ENCODE measurements around the gene DHX57. TPM values are rescaled to one million over a fixed set of nuclear protein-coding genes. Genes with fewer than 3 reads are reported as not detected.

The DHX57 gene
- total RNA-seq, 1 experiment from 2014 or later: 20.8 TPM

GRCh38 chr2:38791744-38792143 is 84.0 kb downstream of the DHX57 start:
- Histone ChIP-seq H3K9me3 (ENCODE audit: insufficient read depth, low read depth) (no peaks in the 10 kb centered on the region), H3K27me3 (ENCODE audit: insufficient read depth, low read depth) (no peaks in the 10 kb centered on the region), H3K4me3 (no peak overlapping the region), H3K4me1 (replicated peaks; ENCODE audit: insufficient read depth) (no peaks in the 10 kb centered on the region), H3K27ac (no peak overlapping the region), H4K20me1 (ENCODE audit: insufficient read depth) (no peaks in the 10 kb centered on the region), H3K36me3 (ENCODE audit: low read depth) (no peaks in the 10 kb centered on the region), H3F3A (ENCODE audit: insufficient read depth, low read depth) (no peaks in the 10 kb centered on the region), H3K4me2 (no peak overlapping the region), H3K79me2 (ENCODE audit: low read depth) (no peaks in the 10 kb centered on the region), H3K9me2 (ENCODE audit: insufficient read depth) (no peaks in the 10 kb centered on the region), H2AFZ (no peak overlapping the region)
- no peak for TF ChIP-seq CTCF (conservative IDR thresholded peaks at IDR 0.05)
- intact Hi-C loops (cut with micrococcal nuclease; ENCODE audit: unreplicated experiment): no loop called here
- ChIA-PET CTCF (no interaction called here), POLR2A (ENCODE audit: unreplicated experiment) (no interaction called here)
- BruUV-seq (replicated peaks): no TSS peak
- DNase-seq: no peak

- TF ChIP-seq EZH2 (IDR thresholded peaks at IDR 0.05; ENCODE audit: low read depth) (no peak), CTCF (conservative IDR thresholded peaks at IDR 0.05) (no peak)
- intact Hi-C loops (cut with micrococcal nuclease; ENCODE audit: unreplicated experiment): no loop called here
- peaks cover under 1% of the 10 kb centered on the region for H3F3A ChIP-seq (ENCODE audit: insufficient read depth, low read depth)
- no peak overlapping the region for H3K4me3 ChIP-seq
- no peaks in the 10 kb centered on the region for H3K36me3 ChIP-seq (ENCODE audit: low read depth)
- DNase-seq: no peak
- no peaks in the 10 kb centered on the region for H3K4me1 ChIP-seq (replicated peaks; ENCODE audit: insufficient read depth)
- ChIA-PET POLR2A (ENCODE audit: unreplicated experiment) (no interaction called here), CTCF (no interaction called here)
- no peaks in the 10 kb centered on the region for H3K79me2 ChIP-seq (ENCODE audit: low read depth)
- no peak overlapping the region for H2AFZ ChIP-seq
- H3K9me3 ChIP-seq (ENCODE audit: insufficient read depth, low read depth): no peaks in the 10 kb centered on the region
- H3K27ac ChIP-seq: no peak overlapping the region
- H3K9me2 ChIP-seq (ENCODE audit: insufficient read depth): no peaks in the 10 kb centered on the region
- BruUV-seq (replicated peaks): no TSS peak
- H3K4me2 ChIP-seq: no peak overlapping the region
- no peaks in the 10 kb centered on the region for H3K27me3 ChIP-seq (ENCODE audit: insufficient read depth, low read depth)
- H4K20me1 ChIP-seq (ENCODE audit: insufficient read depth): no peaks in the 10 kb centered on the region
These were observed 86.0 kb downstream of the DHX57 start for GRCh38 chr2:38789691-38790090.

- ChIA-PET CTCF (interaction anchor here (0.6 kb wide), 1 partner anchor 187 kb away, joined by 3 read pairs; no protein-coding TSS in a partner anchor), POLR2A (ENCODE audit: unreplicated experiment) (interaction anchor here (0.6 kb wide), 1 partner anchor 422 kb away, joined by 5 read pairs; no protein-coding TSS in a partner anchor)
- intact Hi-C loops (cut with micrococcal nuclease; ENCODE audit: unreplicated experiment): no loop called here
- no peaks in the 10 kb centered on the region for H3K27me3 ChIP-seq (ENCODE audit: insufficient read depth, low read depth)
- H4K20me1 ChIP-seq (ENCODE audit: insufficient read depth): no peaks in the 10 kb centered on the region
- no peak overlapping the region for H3K4me2 ChIP-seq
- peaks cover 14% of the 10 kb centered on the region for H3F3A ChIP-seq (ENCODE audit: insufficient read depth, low read depth)
- H3K79me2 ChIP-seq (ENCODE audit: low read depth): no peaks in the 10 kb centered on the region
- no peaks in the 10 kb centered on the region for H3K9me2 ChIP-seq (ENCODE audit: insufficient read depth)
- no peaks in the 10 kb centered on the region for H3K9me3 ChIP-seq (ENCODE audit: insufficient read depth, low read depth)
- TF ChIP-seq CTCF (conservative IDR thresholded peaks at IDR 0.05) (no peak), EZH2 (IDR thresholded peaks at IDR 0.05; ENCODE audit: low read depth) (no peak)
- BruUV-seq (replicated peaks): no TSS peak
- H3K4me1 ChIP-seq (replicated peaks; ENCODE audit: insufficient read depth): no peaks in the 10 kb centered on the region
- H3K27ac ChIP-seq: no peak overlapping the region
- no peaks in the 10 kb centered on the region for H3K36me3 ChIP-seq (ENCODE audit: low read depth)
- no peak overlapping the region for H3K4me3 ChIP-seq
- no peak for DNase-seq
- H2AFZ ChIP-seq: no peak overlapping the region
These were observed 87.4 kb downstream of the DHX57 start for GRCh38 chr2:38788306-38788705.
